Peyer's patch (tissue), 4 donors: Measurements from ENCODE around the gene LASP1. TPM values are rescaled to one million over a fixed set of nuclear protein-coding genes. Genes with fewer than 3 reads are reported as not detected.

ENCODE experiments used
- DNase-seq, 3 donors: peaks; one replicate each; pipeline ENCODE4 v3.0.0-alpha.2; 2017 to 2019
- H3K27ac ChIP-seq, 4 donors: fragments of 200-600 bp; sonication (generic); one replicate each; pipeline ENCODE4 v1.5.1; 2016 to 2019
- H3K27me3 ChIP-seq, 2 donors: fragments of 200-600 bp; sonication (generic); one replicate each; pipeline ENCODE4 v1.5.1; 2019
- H3K36me3 ChIP-seq, 3 donors: fragments of 200-600 bp; sonication (generic); one replicate each; pipeline ENCODE4 v1.5.1; 2016 to 2019
- H3K4me1 ChIP-seq, 4 donors: fragments of 200-600 bp; sonication (generic); one replicate each; pipeline ENCODE4 v1.5.1; 2016 to 2019
- H3K4me3 ChIP-seq, 4 donors: fragments of 200-600 bp; sonication (generic); 1 replicate in 3 of 4; 2 replicates in 1 of 4; pipeline ENCODE4 v1.5.1; 2016 to 2019; ENCODE audit warnings: mild to moderate bottlenecking in 1 of 4
- H3K9me3 ChIP-seq, 4 donors: fragments of 200-600 bp; sonication (generic); one replicate each; pipeline ENCODE4 v1.5.1; 2016 to 2019; ENCODE audit warnings: mild to moderate bottlenecking in 1 of 4
- CTCF ChIP-seq, 6 experiments: fragments of 450-650 bp in 4 of 6; fragments of 200-600 bp in 2 of 6; sonication (generic) in 1 of 6; IDR thresholded peaks; one replicate each; pipeline ENCODE4 v1.5.1; 2017 to 2019; ENCODE audit warnings: antibody characterized with exemption in 6 of 6, mild to moderate bottlenecking in 3 of 6, moderate library complexity in 1 of 6
- POLR2A ChIP-seq, 2 donors: fragments of 450-650 bp; IDR thresholded peaks; one replicate each; pipeline ENCODE4 v1.5.1; 2017; ENCODE audit warnings: antibody characterized with exemption in 2 of 2, mild to moderate bottlenecking in 2 of 2, moderate library complexity in 2 of 2
- total RNA-seq, 4 donors: library from RNA; depleted of rRNA; stranded (reverse); fragments of >200 nt; gene quantifications; one replicate each; pipeline ENCODE4 v1.1.0, GENCODE V29; 2016

LASP1 gene
- total RNA-seq, 4 donors from 2014 or later: 166 to 654 (median 590) TPM

- DNase-seq: peak; percentile 77 to 93 (median 90)
- H3K4me3 ChIP-seq: peak overlapping the region in 3 of 4 donors; percentile 18 to 38 (median 27)
- peaks cover 30 to 89% (median 41%) of the 10 kb centered on the region in 4 donors for H3K4me1 ChIP-seq
- no peaks in the 10 kb centered on the region for H3K9me3 ChIP-seq
- TF ChIP-seq POLR2A (IDR thresholded peaks at IDR 0.05) (no peak), CTCF (IDR thresholded peaks at IDR 0.05) (no peak)
- no peaks in the 10 kb centered on the region for H3K27me3 ChIP-seq
- peak overlapping the region; percentile 86 to 95 (median 88) for H3K27ac ChIP-seq
- H3K36me3 ChIP-seq: peaks cover 0 to 63% (median 0%) of the 10 kb centered on the region in 3 donors
Measured at GRCh38 chr17:38898812-38899348, 29.0 kb downstream of the LASP1 start.

GRCh38 chr17:38899421-38899820 is 29.6 kb downstream of the LASP1 start:
- Histone ChIP-seq H3K4me3 (peak overlapping the region in 1 of 4 donors; percentile 18), H3K9me3 (no peaks in the 10 kb centered on the region), H3K27me3 (no peaks in the 10 kb centered on the region), H3K27ac (peak overlapping the region; percentile 86 to 95 (median 88)), H3K4me1 (peaks cover 27 to 84% (median 40%) of the 10 kb centered on the region in 4 donors), H3K36me3 (peaks cover 0 to 68% (median 0%) of the 10 kb centered on the region in 3 donors)
- TF ChIP-seq POLR2A (IDR thresholded peaks at IDR 0.05): no peak
- TF ChIP-seq CTCF (IDR thresholded peaks at IDR 0.05): no peak
- DNase-seq: no peak

- H3K4me3 ChIP-seq: no peak overlapping the region
- no peak for TF ChIP-seq POLR2A (IDR thresholded peaks at IDR 0.05)
- no peak for TF ChIP-seq CTCF (IDR thresholded peaks at IDR 0.05)
- H3K9me3 ChIP-seq: no peaks in the 10 kb centered on the region
- DNase-seq: no peak
- peaks cover 25 to 77% (median 38%) of the 10 kb centered on the region in 4 donors for H3K4me1 ChIP-seq
- peak overlapping the region in 3 of 4 donors; percentile 35 to 55 (median 49) for H3K27ac ChIP-seq
- peaks cover 0 to 69% (median 0%) of the 10 kb centered on the region in 3 donors for H3K36me3 ChIP-seq
- no peaks in the 10 kb centered on the region for H3K27me3 ChIP-seq
Measured at GRCh38 chr17:38900978-38901656, 31.3 kb downstream of the LASP1 start.

- H3K4me3 ChIP-seq: no peak overlapping the region
- peak overlapping the region in 1 of 4 donors; percentile 49 for H3K27ac ChIP-seq
- no peaks in the 10 kb centered on the region for H3K27me3 ChIP-seq
- no peaks in the 10 kb centered on the region for H3K9me3 ChIP-seq
- peaks cover 0 to 72% (median 0%) of the 10 kb centered on the region in 3 donors for H3K36me3 ChIP-seq
- H3K4me1 ChIP-seq: peaks cover 10 to 77% (median 16%) of the 10 kb centered on the region in 4 donors
- TF ChIP-seq POLR2A (IDR thresholded peaks at IDR 0.05) (no peak), CTCF (IDR thresholded peaks at IDR 0.05) (no peak)
- no peak for DNase-seq
Measured at GRCh38 chr17:38903404-38903803, 33.5 kb downstream of the LASP1 start.

- no peak for TF ChIP-seq CTCF (IDR thresholded peaks at IDR 0.05)
- TF ChIP-seq POLR2A (IDR thresholded peaks at IDR 0.05): no peak
- Histone ChIP-seq H3K27ac (no peak overlapping the region), H3K27me3 (no peaks in the 10 kb centered on the region), H3K9me3 (no peaks in the 10 kb centered on the region), H3K4me1 (peaks cover 0 to 76% (median 5%) of the 10 kb centered on the region in 4 donors), H3K36me3 (peaks cover 0 to 69% (median 0%) of the 10 kb centered on the region in 3 donors), H3K4me3 (no peak overlapping the region)
- DNase-seq: no peak
Measured at GRCh38 chr17:38904892-38905291, 35.0 kb downstream of the LASP1 start.
